PC-9 (cell line): ENCODE results near the gene GON7.

ENCODE experiments used
- CTCF ChIP-seq: fragments of 200-600 bp; sonication (generic); conservative IDR thresholded peaks from 2 replicates; pipeline ENCODE4 v1.6.1; 2017; ENCODE audit warnings: mixed run types, antibody characterized with exemption, mild to moderate bottlenecking, moderate library complexity
- EZH2 ChIP-seq: fragments of 200-600 bp; sonication (generic); IDR thresholded peaks from 2 replicates; pipeline ENCODE4 v1.8.0; 2017; ENCODE audit warnings: antibody characterized with exemption, low read depth

- TF ChIP-seq CTCF (no peak), EZH2 (no peak)
Observed at GRCh38 chr14:93228550-93228949, 21.7 kb upstream of the GON7 start.
